Stimulated activated memory B cell treated with anti-CD40 and anti-IgM and Interleukin-4, amounts not matched to agents 10 μg/mL and 1 μg/mL and 100 μg/mL, for 72 hours (primary cell): ENCODE measurements around the gene PLGRKT.
"Not testable (repeated sequence)": the region's sequence is repeated elsewhere in the genome, so short reads cannot be mapped to it uniquely, and the experiment has no call there.

Source experiments
- ATAC-seq: fragments of 150-1000 bp; cut with Tn5 transposase; 2 replicates; pipeline ENCODE4 v1.10.0; 2021
- H3K27ac Mint-ChIP-seq: one replicate; pipeline ENCODE4 v1.8.0; 2022; ENCODE audit warnings: mild to moderate bottlenecking, mixed read lengths
- H3K27me3 Mint-ChIP-seq: one replicate; pipeline ENCODE4 v1.8.0; 2022; ENCODE audit warnings: mixed read lengths
- H3K36me3 Mint-ChIP-seq: one replicate; pipeline ENCODE4 v1.8.0; 2022; ENCODE audit warnings: mixed read lengths
- H3K4me1 Mint-ChIP-seq: one replicate; pipeline ENCODE4 v1.8.0; 2022; ENCODE audit warnings: mixed read lengths
- H3K4me3 Mint-ChIP-seq: one replicate; pipeline ENCODE4 v1.8.0; 2022; ENCODE audit warnings: mild to moderate bottlenecking, moderate library complexity, mixed read lengths
- H3K9me3 Mint-ChIP-seq: one replicate; pipeline ENCODE4 v1.8.0; 2022; ENCODE audit warnings: mixed read lengths

PLGRKT gene

GRCh38 chr9:5445886-5446285 lies 8.2 kb upstream of the PLGRKT start:
- no peaks in the 10 kb centered on the region for H3K9me3 Mint-ChIP-seq
- ATAC-seq = no peak
- H3K27me3 Mint-ChIP-seq = no peaks in the 10 kb centered on the region
- H3K36me3 Mint-ChIP-seq = no peaks in the 10 kb centered on the region
- H3K4me3 Mint-ChIP-seq = no peak overlapping the region
- H3K4me1 Mint-ChIP-seq = peaks cover 32% of the 10 kb centered on the region
- H3K27ac Mint-ChIP-seq = no peak overlapping the region

GRCh38 chr9:5445096-5445495 lies 7.4 kb upstream of the PLGRKT start:
- H3K36me3 Mint-ChIP-seq, H3K9me3 Mint-ChIP-seq, H3K27me3 Mint-ChIP-seq, H3K27ac Mint-ChIP-seq, ATAC-seq, H3K4me3 Mint-ChIP-seq: not testable (repeated sequence)
- H3K4me1 Mint-ChIP-seq = peaks cover 40% of the 10 kb centered on the region

DNA sequence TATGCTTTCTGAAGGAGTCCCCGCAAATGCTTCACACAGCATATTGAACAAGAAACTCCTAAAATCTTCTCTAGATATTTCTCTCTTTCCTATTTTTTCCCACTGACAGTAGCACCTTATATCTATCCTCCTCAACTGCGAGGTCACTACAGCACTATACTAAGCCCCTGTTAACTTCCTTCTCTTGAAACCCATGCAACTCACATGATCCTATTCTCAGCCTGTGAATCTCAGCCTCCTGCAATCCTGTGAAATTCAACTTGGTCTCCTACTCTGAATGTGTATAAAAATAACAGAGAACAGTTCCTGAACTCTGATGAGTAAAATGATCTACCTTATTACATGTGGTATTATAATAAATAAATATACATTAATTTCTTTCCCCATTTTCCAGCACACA lies 6.1 kb upstream of the PLGRKT start:
- Mint-ChIP-seq H3K4me1 (peaks cover 44% of the 10 kb centered on the region), H3K36me3 (no peaks in the 10 kb centered on the region), H3K27ac (no peak overlapping the region), H3K4me3 (no peak overlapping the region), H3K27me3 (no peaks in the 10 kb centered on the region), H3K9me3 (no peaks in the 10 kb centered on the region)
- ATAC-seq = no peak

- no peaks in the 10 kb centered on the region for H3K27me3 Mint-ChIP-seq
- no peaks in the 10 kb centered on the region for H3K36me3 Mint-ChIP-seq
- H3K27ac Mint-ChIP-seq = no peak overlapping the region
- H3K9me3 Mint-ChIP-seq = no peaks in the 10 kb centered on the region
- peaks cover 45% of the 10 kb centered on the region for H3K4me1 Mint-ChIP-seq
- H3K4me3 Mint-ChIP-seq = no peak overlapping the region
- ATAC-seq = no peak
These were observed 4.8 kb upstream of the PLGRKT start for GRCh38 chr9:5442400-5443011.

GRCh38 chr9:5441043-5441442 lies 3.3 kb upstream of the PLGRKT start:
- peaks cover 42% of the 10 kb centered on the region for H3K4me1 Mint-ChIP-seq
- no peak for ATAC-seq
- H3K9me3 Mint-ChIP-seq = no peaks in the 10 kb centered on the region
- no peaks in the 10 kb centered on the region for H3K36me3 Mint-ChIP-seq
- H3K4me3 Mint-ChIP-seq = no peak overlapping the region
- H3K27me3 Mint-ChIP-seq = no peaks in the 10 kb centered on the region
- H3K27ac Mint-ChIP-seq = peak overlapping the region; percentile 27

- Mint-ChIP-seq H3K4me3 (no peak overlapping the region), H3K27ac (peak overlapping the region; percentile 27), H3K4me1 (peaks cover 42% of the 10 kb centered on the region), H3K9me3 (no peaks in the 10 kb centered on the region), H3K36me3 (peaks cover 2% of the 10 kb centered on the region), H3K27me3 (no peaks in the 10 kb centered on the region)
- ATAC-seq = no peak
These were observed 2.7 kb upstream of the PLGRKT start for GRCh38 chr9:5440426-5440825.

DNA sequence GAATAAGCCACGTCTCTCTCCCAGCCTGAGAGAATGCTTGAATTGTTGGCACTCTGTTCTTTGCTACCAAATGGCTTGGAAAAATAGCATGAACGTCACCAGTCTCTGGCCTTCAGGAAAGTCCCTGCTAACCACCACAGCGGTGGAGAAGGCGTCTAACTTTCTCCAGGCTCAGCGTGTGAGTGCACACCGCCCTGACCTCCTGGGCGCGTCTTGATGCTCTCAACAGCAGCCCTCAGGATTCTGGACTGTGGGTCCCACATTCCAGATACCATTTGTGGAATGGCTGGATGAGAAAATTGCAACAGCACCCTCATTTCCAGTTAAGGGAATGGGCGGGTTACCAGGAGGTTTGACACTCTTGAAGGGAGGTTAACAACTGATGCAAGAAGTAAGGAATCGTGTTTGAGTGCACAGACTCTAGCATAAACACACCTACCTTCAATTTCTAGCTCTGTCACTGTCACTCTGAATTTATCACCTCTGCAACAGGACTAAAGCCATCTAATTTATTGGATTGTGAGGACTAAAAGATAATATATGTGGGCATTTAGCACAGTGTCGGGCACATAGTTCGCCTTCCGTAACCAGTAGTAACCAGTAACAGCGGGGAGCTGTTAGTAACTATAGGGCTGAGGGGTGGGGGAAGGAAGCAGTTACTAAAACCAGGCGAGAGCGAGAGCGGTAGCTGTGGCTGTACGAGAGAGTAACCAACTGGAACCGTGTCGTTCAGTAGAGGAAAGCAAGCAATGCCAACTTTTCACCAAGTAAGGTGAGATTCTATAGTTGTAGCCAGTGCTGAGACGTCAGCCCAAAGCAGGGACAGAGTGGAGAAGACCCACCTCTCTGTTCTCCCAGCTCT lies 807 bp upstream of the PLGRKT start:
- H3K9me3 Mint-ChIP-seq = no peaks in the 10 kb centered on the region
- H3K4me1 Mint-ChIP-seq = peaks cover 47% of the 10 kb centered on the region
- H3K27ac Mint-ChIP-seq = peak overlapping the region; percentile 87
- peak overlapping the region; percentile 88 for H3K4me3 Mint-ChIP-seq
- H3K36me3 Mint-ChIP-seq = peaks cover 13% of the 10 kb centered on the region
- no peaks in the 10 kb centered on the region for H3K27me3 Mint-ChIP-seq
- ATAC-seq = peak; percentile 86

- ATAC-seq = no peak
- peak overlapping the region; percentile 87 for H3K27ac Mint-ChIP-seq
- no peaks in the 10 kb centered on the region for H3K9me3 Mint-ChIP-seq
- H3K36me3 Mint-ChIP-seq = peaks cover 27% of the 10 kb centered on the region
- H3K4me1 Mint-ChIP-seq = peaks cover 47% of the 10 kb centered on the region
- H3K27me3 Mint-ChIP-seq = no peaks in the 10 kb centered on the region
- peak overlapping the region; percentile 88 for H3K4me3 Mint-ChIP-seq
These were observed 1.3 kb downstream of the PLGRKT start for GRCh38 chr9:5436441-5436840.

DNA sequence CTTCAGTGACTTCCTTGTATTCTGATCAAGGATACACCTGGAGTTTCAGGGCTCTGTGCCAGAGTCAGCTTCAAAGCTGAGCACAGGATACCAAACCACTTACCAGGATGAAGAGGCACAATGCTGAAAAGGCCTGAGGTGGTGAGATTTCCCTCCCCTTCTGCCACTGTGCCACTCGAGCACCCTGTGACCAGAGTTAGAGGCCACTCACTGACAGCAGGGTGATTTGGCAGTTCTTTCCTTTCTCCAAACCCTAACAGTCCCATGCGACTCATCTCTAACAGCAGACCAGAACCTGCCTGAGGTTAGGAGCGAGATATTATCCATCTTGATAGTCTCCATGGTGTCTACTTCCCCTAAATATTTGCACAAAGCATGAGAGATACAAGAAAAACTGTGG lies 1.8 kb downstream of the PLGRKT start:
- Mint-ChIP-seq H3K9me3 (no peaks in the 10 kb centered on the region), H3K27me3 (no peaks in the 10 kb centered on the region), H3K27ac (peak overlapping the region; percentile 87), H3K4me1 (peaks cover 43% of the 10 kb centered on the region), H3K4me3 (no peak overlapping the region), H3K36me3 (peaks cover 31% of the 10 kb centered on the region)
- ATAC-seq = no peak

DNA sequence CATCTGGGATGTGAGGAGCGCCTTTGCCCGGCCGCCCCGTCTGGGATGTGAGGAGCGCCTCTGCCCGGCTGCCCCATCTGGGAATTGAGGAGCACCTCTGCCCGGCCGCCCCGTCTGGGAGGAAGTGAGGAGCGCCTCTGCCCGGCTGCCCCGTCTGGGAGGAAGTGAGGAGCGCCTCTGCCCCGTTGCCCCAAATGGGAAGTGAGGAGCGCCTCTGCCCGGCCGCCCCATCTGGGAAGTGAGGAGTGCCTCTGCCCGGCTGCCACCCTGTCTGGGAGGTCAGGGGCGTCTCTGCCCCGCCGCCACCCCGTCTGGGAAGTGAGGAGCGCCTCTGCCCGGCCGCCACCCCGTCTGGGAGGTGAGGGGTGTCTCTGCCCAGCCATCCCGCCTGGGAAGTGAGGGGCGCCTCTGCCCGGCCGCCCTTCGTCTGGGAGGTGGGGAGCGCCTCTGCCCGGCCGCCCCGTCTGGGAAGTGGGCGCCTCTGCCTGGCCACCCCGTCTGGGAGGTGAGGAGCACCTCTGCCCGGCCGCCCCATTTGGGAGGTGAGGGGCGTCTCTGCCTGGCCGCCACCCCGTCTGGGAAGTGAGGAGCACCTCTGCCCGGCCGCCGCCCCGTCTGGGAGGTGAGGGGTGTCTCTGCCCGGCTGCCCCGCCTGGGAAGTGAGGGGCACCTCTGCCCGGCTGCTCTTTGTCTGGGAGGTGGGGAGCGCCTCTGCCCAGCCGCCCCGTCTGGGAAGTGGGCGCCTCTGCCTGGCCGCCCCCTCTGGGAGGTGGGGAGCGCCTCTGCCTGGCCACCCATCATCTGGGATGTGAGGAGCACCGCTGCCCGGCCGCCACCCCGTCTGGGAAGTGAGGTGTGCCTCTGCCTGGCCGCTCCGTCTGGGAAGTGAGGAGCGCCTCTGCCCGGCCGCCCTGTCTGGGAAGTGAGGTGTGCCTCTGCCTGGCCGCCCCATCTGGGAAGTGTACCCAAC lies 3.6 kb downstream of the PLGRKT start:
- Mint-ChIP-seq H3K36me3 (peaks cover 33% of the 10 kb centered on the region), H3K4me1 (peaks cover 28% of the 10 kb centered on the region)
- H3K27ac Mint-ChIP-seq, ATAC-seq, H3K9me3 Mint-ChIP-seq, H3K4me3 Mint-ChIP-seq, H3K27me3 Mint-ChIP-seq: not testable (repeated sequence)

GRCh38 chr9:5433328-5433727 lies 4.4 kb downstream of the PLGRKT start:
- not testable (repeated sequence) for H3K27ac Mint-ChIP-seq, H3K4me3 Mint-ChIP-seq, H3K9me3 Mint-ChIP-seq, H3K27me3 Mint-ChIP-seq, ATAC-seq
- Mint-ChIP-seq H3K4me1 (peaks cover 20% of the 10 kb centered on the region), H3K36me3 (peaks cover 33% of the 10 kb centered on the region)

DNA sequence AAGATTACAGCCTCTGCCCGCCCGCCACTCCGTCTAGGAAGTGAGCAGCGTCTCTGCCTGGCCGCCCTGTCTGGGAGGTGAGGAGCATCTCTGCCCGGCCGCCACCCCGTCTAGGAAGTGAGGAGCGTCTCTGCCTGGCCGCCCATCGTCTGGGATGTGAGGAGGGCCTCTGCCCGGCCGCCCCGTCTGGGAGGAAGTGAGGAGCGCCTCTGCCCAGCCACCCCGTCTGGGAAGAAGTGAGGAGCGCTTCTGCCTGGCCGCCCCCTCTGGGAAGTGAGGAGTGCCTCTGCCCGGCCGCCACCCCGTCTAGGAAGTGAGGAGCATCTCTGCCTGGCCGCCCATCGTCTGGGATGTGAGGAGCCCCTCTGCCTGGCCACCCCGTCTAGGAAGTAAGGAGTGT lies 4.8 kb downstream of the PLGRKT start:
- H3K4me1 Mint-ChIP-seq = peaks cover 18% of the 10 kb centered on the region
- not testable (repeated sequence) for H3K27ac Mint-ChIP-seq, H3K4me3 Mint-ChIP-seq, H3K9me3 Mint-ChIP-seq, H3K27me3 Mint-ChIP-seq, ATAC-seq
- H3K36me3 Mint-ChIP-seq = peaks cover 33% of the 10 kb centered on the region

GRCh38 chr9:5430912-5431311 lies 6.8 kb downstream of the PLGRKT start:
- H3K27ac Mint-ChIP-seq = no peak overlapping the region
- H3K4me3 Mint-ChIP-seq = no peak overlapping the region
- no peaks in the 10 kb centered on the region for H3K27me3 Mint-ChIP-seq
- ATAC-seq = no peak
- peaks cover 6% of the 10 kb centered on the region for H3K4me1 Mint-ChIP-seq
- peaks cover 33% of the 10 kb centered on the region for H3K36me3 Mint-ChIP-seq
- H3K9me3 Mint-ChIP-seq = no peaks in the 10 kb centered on the region

DNA sequence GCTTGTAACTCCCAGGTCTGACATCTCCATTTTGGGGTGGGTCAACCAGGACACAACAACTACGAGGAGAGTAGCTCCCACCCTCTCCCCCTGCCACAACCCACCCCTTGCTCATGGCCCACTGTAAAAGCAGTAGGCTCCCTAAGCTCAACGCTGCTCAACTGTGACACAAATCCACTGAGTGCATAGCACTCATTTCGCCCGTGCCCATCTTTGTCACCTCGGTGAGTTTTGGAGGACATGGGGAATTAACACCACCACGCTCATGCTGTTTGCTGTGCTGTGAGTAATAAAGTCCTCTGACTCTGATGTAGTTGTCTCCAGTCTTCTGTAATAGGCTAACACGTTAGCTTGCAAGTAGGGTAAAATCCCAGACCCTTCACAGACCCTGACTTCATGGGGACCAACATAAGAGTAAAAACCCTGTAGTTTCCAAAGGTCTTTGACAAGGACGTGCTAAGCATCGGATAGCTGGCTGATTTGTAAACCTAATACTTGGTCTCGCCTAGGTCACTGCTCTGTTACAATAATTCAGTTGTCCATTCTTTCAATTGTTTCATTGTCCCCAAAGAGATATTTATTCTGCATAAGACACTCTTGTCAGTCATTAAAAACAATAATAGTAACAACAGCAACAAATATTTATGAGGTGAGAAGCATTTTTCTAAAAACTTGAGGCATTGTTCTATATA lies 7.7 kb downstream of the PLGRKT start:
- peaks cover 5% of the 10 kb centered on the region for H3K4me1 Mint-ChIP-seq

More for the DNA sequence above, 7.7 kb downstream of the PLGRKT start:
- no peak for ATAC-seq
- Mint-ChIP-seq H3K27me3 (no peaks in the 10 kb centered on the region), H3K27ac (no peak overlapping the region), H3K9me3 (no peaks in the 10 kb centered on the region), H3K4me3 (no peak overlapping the region), H3K36me3 (peaks cover 27% of the 10 kb centered on the region)
